ENCODE results near the gene ENO4.

Gene ENO4

DNA sequence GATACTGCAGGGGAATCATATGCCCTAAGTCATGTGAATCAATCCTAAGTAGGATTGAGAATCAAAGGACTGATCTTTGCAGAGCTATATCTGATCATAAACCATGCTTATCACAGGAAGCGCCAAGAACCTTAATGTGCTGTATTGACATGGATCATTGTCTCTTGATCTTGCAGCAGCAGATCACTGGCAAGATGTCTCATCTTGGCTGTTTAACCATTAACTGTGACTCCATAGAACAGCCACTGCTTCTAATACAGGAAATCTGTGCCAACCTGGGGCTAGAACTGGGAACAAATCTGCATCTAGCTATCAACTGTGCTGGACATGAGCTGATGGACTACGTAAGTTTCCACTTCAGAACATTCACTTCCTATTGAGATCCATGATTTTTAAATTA lies 21.6 kb downstream of the ENO4 start:
- DNase-seq, result no peak

DNA sequence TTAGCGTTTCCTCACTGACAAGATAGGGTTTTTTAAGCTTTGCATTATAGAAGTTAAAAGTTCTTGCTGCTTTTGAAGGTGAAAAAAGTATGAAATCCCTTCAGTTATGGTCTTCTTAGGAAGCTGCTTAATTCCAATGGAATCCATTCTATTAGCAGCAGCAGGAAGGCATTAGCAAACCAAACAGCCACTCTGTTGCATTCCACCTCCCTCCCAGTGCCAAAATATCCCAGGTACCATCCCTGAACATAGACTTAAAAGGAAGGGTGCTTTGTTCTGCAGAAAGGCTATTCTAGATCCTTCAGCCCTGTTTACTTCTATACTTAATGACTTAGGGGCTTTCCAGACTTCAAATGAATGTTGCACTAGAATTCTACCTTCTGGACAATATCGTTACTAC lies 23.8 kb downstream of the ENO4 start:
- DNase-seq, result no peak

DNA sequence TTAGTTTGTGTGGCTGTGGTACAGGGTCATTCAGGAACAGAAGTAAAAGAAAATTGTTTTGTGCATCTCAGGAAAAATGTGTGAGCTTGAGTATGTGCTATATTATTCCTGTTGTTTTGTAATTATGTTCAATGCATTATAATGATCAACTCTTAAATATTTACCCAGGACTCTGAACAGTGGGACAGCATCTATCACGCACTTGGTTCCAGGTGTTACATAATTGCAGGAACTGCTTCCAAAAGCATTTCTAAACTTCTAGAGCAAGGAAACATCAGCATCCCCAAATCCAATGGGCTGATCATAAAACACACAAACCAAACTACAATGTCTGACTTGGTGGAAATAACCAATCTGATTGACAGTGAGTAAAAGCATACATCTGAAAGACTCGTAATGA lies 26.6 kb downstream of the ENO4 start:
- no peak for DNase-seq

DNA sequence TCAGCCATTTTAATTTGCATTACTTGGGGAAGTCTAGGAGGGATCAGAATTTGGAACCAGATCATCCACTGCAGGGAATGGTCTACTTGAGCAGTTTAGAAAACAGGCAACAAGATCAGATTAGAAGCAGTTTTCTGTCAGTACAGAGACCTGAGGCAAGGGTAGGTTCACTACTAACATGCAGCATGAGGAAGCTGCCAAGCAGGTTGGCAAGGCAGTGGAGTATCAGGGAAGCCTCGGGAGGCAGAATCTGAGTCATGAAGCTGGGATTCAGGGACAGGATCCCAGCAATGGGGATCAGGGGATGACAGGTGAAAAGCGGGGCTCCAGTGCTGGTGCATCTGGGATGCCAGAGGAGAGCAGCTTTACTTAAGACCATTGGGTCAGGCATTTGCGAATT lies 28.1 kb downstream of the ENO4 start:
- DNase-seq, result no peak

DNA sequence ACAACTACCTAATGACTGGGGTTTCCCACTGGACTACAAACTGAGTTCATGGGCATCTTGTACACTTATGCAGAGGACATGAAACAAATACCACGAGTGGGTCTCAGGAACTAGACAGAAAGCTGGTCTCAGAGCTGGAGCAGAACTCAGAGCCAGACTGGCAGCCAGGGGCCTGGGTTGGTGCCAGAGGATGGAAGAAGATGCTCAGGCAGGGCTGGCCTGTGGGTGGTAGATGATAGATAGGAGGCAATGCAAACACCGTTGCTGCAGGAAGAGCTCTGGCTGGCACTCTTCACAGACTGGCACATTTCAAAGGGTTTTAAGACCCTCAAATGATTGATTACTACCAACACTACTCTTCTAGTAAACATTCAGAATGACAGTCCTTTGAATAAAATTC lies 28.8 kb downstream of the ENO4 start:
- DNase-seq, result no peak

DNA sequence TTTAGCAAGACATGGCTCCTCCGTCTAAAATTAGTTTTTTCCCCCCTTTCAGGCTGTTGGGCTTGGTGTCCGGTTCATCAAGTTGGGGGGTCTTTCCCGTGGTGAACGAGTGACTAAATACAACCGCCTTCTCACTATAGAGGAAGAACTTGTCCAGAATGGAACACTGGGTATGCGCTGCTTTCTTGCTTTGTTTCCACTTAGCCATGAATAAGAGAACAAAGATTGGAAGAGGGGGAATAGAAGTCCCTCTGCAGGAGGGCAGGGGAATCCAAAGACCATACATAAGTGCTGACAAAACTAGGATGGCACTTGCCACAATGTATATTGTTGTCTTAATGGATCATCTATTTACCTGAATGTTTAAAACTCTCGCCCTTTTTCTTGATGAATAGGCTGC lies 30.5 kb downstream of the ENO4 start:
- no peak for DNase-seq

DNA sequence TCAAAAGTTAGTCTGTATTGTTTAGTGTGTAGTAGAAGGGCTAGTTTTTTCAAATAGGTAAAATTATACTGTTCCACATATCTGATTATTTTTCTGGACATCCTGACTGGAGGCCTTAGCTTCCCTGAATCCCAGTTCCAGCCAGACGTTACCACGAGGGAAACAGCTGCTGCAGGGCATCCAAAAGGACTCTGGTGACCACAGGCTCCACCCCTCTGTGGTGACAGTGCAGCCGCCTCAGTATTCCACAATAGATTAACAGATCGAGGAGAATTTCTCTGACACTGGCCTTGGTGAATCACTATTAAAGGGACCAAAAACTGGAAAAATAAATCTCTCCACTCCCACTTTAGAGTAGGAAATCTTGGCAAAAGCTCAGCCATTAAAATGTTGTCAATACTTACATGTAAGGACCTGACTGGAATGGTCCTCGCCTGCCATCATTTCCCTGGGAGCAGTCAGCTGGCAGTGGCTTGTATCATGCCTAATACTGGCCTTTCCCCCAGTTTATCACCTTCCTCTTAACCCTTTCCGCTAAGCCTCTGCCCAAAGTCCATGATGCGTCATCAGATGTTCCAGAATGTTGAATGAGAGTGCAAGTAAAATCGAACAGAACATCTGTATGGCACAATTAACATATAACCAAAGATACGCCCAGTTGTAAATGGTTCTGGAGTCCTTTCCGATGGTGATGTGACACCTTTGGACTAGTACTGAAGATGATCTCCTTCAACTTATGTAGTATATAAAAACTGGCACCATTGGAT lies 31.6 kb downstream of the ENO4 start:
- DNase-seq, result peak; percentile 9

DNA sequence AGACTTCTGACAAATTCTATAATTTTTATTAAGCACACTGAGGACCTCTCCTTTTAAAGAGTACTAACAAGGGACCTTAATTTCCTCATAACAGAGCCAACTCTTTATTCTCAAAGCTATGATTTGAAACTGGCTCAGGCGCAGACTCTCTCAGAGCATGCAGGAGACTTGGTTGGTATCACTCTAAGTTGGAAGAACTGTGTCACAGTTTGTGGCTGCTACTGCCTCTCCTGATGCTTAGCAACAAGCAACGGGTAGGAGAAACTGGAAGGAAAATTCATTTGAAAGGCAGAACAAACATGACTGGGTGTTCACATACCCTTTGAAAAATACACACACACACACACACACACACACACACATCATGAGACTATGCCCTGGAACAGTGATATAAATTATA lies 33.3 kb downstream of the ENO4 start:
- no peak for DNase-seq

DNA sequence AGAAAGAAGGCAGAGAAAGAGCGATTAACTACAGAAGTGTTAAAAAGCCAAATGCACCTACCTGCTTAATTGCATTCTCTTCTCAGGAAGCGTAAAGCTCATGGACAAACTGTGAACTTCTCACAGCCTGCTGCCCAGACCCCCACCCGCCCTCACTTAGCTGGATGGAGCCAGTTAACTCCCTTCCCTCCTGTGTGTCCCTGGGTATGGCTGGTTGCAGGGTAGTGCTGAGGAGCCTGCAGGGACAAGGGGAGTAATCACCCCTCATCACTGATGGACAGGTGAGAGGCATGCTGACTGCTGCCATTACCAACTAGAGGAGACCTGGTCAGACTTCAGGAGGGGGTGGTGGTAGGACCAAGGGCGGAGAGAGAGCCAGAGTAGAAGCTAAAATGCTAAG lies 37.5 kb downstream of the ENO4 start:
- no peak for DNase-seq

DNA sequence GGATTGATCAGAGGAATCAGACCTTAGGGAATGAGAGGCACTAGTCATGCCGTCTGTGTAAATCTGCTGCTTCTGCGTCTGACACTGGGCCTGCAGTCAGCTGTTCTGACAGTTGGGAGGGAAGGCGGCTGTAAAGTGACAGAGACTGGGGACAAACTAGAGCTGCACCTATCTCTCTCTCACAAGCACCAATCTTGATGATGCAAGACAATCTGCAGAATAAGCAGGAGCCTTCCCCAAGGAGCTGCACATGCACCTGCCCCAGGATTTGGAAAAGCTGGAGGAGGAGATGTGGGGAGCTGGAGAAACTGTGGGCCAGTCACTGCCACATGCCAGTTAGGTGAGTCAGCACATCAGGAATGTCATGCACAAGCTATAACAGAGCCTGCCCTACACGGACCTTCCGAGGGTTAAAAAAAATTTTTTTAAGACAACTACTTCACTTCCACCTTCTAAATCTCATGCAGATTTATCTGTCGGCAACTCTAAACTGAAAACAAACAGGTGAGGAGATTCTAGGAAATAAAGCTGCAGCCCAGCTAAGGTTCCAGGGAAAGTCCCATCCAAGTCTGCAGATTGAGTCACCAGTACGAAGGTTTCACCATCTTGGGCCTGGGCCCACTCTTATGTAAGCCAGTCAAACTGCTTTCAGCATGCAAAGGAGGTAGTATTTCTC lies 39.2 kb downstream of the ENO4 start:
- DNase-seq, result peak; percentile 91

DNA sequence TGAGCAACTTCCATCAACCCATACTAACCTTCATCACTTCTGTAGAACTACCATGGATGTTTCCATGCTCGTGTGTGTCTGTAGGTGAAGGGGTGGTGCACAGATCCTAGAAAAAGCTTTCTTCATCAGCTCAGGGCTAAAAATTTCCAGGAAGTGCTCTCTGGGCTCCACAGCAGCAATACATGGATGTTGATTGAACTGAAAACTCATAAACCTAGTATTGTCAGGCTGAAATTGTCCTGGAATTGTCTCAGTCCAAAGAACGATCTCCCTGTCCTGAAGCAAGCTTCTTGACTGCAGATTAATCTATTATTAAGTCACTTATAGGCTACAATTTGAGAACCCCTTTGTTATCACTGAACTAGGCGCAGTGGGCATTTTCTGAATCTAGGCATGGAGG lies 39.8 kb downstream of the ENO4 start:
- DNase-seq, result no peak

DNA sequence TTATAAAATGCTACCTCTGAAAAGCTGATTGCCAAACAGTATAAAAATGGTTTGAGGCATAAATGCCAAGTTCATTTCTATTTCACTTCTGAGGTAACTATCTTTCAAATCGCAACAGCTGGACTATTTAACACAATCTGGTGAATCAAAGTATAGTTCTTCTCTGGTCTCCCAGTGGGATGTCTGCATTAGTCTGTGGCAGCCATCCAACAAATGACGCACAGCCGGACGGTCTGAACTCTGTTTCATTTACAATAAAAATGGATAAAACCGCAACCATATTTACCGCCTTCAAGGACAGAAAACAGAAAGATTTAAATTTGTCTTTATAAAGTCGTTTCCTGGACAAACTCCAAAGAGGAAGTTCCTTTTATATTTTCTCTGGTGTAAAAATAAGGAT lies 41.9 kb downstream of the ENO4 start:
- DNase-seq, result peak; percentile 79

DNA sequence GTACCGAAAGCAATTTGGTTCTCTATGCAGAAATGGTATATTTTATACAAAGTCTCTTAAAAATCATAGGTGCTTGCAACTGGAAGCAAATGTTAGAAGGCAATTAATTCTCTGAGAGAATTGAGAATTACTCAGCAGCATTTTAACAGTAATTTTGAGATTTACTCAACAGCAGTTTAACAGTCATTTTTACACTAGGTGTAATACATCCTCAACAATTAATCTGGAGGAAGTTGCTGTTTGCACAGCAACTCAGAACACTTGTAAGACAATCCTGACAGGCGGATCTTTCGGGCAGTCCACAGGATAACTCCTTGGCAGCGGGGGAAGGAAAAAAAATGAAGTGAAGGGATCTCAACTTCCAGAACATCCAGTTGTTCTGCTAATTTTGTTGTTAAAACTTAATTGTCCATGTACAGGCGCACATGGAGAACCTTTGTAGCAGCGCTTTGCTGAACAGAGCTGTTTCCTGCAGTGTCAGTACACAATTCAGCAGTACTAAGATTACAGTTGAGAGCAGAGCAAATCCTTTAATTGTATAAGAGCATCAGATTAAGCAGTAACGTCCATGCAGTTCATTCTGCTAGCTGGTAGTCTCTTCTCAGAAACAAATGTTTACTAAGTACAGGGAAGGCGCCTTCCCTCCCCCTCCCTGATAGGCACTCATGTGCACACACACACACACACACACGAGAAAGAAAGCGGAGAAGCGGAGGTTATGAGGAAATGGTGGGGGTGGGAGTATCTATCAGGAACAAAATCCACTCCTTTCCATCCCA lies 43.8 kb downstream of the ENO4 start:
- DNase-seq, result no peak

DNA sequence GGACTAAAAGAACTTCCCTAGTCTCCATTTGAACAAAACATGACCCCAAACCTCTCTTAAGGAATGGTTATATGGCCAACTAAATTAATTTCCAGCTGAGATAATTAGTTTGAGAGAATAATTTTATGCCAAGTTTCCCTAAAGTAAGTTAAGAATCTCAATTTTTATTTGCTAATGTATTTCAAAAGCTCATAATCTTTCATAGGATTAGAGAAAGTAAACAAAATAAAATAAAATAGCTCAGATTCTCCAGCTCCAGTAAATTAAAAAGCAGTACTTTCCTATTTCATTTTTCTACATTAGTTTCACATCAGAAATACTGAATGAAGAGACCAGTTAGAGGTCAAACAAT lies 44.4 kb downstream of the ENO4 start:
- DNase-seq, result no peak

DNA sequence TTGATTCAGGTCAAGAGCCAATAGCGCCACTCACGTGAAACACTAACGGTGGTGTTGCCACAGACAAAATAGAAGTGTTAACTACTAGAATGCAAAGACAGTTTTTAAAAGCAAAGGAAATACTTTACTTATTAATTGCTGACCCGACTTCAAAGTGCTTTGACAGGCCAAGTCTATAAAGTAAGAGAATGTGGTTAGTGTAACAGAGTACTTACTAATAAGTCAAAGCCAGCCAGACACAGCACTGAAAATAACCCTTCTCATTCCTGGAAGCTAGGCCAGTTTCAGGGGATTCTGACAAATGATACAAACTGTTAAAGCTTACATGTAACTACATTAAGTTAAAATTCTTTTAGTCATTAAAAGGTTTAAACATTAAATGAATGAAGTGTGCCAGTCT lies 50.3 kb downstream of the ENO4 start:
- no peak for DNase-seq

DNA sequence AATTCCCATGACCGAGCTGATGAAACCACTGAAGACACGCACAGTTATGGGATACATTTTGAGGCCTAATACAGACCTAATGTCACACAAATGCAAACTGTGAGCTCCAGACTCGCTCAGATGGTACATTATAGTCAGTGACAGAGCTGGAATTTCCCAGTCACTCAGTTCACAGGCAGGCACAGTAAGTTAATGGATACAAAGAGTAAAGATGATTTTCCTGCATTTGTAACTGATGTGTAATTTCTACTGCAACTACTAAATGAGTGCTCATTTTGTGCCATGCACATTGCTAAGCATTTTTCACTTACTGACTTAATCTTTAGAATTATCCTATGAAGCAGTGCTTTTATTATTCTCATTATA lies 56.5 kb downstream of the ENO4 start:
- DNase-seq, result no peak

DNA sequence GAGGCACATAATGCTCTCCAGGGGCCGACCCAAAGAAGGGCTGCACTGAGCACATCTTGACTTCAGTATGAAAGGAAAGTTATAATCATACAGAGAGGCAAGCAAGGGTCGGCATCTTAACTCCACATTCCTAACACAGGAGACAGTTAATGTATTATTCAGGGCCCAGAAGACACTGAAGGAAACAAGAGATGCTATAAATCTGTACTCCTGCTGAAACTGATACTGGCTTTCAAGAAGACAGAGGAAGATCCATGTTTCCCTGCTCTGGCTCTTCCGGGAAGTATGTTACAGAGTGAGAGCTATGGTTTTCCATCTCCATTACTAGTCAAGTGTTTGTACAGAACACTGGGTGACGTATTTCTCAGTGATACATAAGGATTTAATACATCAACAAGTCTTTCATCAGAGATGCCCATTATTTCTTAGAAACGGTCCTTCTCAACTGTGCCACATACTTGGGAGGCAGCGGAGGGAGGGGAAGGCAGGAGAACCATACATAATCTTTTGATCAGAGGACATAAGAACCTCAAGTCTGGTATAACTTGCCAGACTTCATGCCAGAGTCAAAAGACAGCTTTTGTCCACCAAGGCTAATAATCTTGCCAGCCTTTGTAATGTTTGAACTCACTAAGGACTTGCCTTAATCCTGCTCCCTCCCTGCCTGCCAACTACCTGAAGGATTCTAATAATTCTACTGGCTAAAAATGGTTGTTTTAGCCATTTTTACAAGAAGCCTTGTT lies 58.1 kb downstream of the ENO4 start:
- no peak for DNase-seq

DNA sequence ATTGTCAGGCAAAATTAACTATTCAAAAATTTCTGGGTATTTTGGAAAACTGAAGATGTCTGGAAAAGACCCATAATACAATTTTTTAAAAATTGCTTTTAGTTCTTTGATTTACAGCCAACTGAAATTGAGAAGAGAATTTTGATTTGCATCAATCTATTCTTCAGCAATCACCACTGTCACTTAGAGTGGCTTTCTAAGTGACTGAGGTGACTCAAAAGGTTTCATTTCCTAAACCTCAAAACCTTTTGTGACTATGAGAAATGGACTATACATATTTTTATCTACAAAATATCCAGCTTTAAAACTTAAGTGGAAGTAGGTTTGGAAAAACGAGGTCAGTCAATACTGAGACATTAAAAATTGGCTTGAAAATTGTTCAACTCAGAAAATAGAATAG lies 60.0 kb downstream of the ENO4 start:
- no peak for DNase-seq

DNA sequence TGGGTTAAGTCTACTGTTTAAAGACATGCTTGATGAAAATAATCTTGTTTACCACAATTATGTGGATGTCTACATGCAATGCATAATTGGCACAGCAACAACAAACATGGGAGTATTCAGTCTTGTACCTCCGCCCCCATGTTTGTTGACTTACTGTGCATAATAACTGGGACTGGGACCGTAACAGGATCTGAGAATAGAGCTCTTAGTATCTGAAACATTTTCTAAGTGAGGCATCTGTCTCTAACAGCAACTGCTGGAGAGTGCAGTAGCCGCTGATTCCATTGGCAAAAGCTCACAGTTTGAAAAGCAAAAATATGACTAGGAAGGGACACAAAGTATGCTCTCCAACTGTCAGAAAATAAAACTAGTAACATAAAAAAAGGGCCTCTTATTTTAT lies 61.6 kb downstream of the ENO4 start:
- no peak for DNase-seq

DNA sequence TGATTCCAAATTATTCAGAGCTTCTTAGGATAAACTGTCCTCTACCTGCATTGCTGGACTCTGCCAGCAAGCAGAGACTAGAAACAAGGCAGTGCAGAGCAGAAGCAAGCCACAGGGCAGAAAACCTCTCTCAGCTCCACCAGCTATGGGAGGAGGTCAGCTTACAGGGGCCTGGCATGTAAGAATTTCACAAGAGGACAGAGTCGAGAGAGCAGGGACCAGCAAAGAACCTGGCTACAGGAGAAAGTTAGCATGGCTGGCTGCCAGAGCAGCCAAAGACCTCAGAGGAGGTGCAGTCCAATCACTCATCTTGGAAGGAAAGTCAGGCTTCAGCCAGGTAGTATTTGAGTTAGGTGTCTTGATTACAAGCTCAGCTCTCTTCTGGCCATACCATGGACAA lies 62.9 kb downstream of the ENO4 start:
- DNase-seq, result no peak

DNA sequence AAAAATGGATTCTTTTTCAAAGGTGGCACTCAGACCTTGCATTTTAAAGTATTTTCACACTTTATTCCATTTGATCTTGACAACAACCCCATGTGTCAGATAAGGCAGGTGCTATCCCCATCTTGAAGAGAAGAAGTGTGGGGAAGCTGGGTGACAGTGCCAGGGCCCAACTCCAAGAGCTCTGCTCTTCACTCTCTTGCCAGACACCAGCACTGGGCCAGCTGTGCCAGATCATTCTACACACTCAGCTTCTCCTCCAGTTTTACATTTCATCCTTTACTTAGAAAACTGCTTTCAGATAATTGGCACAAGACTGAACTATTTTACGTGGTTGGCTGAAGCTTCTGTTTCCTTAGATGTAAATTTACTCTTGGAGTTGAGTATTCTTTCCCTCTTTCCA lies 64.4 kb downstream of the ENO4 start:
- no peak for DNase-seq

DNA sequence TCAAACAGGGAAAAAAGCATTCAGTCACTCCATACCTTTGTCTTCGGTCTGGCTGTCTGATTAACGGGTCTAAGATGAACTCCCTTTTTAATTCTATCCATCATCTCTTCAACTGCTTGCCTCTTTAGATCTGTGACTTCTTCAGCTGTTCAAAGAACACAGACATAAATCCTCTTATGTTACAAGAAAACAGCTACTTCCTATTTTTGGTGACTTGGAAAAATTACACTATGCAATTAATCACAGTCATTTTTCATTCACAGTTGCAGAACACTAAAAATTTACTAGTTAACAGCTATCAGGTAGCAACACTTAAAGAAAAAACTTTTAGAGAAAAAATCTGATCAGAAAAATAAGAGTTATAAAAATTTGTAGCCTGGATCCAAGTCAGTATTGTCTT lies 66.0 kb downstream of the ENO4 start:
- DNase-seq, result no peak

DNA sequence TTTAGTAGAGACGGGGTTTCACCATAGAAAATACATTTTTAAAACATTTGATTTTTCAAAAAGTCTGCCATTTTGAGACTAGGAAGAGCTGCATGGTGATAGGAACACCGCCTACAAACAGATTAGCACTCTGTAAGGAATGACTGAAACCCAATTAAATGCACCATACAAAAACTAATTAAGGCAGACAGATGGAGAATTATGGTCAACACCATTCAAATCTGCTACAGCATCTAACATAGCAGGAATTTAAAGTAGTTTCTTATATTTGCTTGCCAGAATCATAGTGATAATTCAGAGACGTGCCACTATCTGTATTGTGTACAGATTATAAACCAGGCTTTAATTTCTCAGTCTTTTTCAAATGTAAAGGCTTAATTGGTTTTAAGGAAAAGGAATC lies 68.2 kb downstream of the ENO4 start:
- no peak for DNase-seq

DNA sequence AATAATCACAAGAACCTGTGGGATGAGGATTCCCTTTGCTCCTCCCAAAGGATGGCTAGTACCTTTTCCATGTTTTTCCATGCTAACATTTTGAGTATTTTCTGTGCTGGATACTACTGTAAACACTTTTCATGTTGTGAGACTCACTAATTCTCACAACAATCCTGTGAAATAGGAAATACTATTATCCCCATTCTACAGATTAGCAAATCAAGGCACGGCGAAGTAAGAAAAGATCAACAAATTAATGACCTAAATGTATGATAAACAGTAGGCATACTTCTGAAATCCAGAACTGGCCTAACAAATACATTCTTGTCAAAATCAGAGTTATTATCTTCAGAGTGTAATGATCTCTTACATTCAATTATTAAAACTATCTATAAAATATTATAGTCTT lies 69.3 kb downstream of the ENO4 start:
- no peak for DNase-seq
